ENCODE results near the gene HSF2BP. TPM values are rescaled to one million over a fixed set of nuclear protein-coding genes. Genes with fewer than 3 reads are reported as not detected.
"Not testable (repeated sequence)": the region's sequence is repeated elsewhere in the genome, so short reads cannot be mapped to it uniquely, and the experiment has no call there.

HSF2BP gene
- polyA plus RNA-seq, 4 donors = 1.7 to 2.7 (median 2.1) TPM

DNA sequence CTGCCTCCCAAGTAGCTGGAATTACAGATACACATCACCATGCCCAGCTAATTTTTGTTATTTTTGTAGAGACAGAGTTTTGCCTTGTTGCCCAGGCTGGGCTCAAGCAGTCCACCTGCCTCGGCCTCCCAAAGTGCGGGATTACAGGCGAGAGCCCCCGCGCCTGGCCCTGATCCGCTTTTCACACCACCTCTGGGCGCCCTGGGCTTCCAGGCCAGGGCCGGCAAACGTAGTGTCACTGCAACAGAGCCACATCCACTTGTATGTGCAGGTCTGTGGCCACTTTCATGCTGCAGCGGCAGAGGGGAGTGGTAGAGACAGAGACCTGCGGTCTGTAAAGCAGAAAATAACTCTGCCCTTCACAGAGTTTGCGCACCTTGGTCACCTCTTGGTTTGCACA lies 29.6 kb upstream of the HSF2BP start:
- no peak for DNase-seq (ENCODE audit: low read depth in 4 of 4, low spot score in 3 of 4)

DNA sequence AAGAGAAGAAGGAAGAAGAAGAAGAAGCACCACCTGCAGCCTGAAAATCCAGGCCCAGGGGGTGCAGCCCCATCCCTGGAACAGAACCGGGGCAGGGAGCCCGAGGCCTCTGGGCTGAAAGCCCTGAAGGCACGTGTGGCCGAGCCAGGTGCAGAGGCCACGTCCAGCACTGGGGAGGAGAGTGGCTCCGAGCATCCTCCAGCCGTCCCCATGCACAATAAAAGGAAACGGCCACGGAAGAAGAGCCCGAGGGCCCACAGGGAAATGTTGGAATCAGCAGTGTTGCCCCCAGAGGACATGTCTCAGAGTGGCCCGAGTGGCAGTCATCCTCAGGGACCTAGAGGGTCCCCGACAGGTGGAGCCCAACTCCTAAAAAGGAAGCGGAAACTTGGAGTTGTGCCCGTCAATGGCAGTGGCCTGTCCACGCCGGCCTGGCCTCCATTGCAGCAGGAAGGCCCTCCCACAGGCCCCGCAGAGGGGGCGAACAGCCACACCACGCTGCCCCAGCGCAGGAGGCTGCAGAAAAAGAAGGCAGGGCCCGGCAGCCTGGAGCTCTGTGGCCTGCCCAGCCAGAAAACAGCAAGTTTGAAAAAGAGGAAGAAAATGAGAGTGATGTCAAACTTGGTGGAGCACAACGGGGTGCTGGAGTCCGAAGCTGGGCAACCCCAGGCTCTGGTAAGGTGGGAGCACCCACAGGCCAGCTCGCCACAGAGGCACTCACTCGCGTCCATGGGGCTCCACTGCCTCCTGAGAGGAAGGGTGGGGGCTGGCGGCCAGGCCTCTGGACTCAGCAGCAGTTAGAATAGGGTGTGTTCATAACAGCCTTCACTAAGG lies 28.5 kb upstream of the HSF2BP start:
- no peak for DNase-seq (ENCODE audit: low read depth in 4 of 4, low spot score in 3 of 4)

DNA sequence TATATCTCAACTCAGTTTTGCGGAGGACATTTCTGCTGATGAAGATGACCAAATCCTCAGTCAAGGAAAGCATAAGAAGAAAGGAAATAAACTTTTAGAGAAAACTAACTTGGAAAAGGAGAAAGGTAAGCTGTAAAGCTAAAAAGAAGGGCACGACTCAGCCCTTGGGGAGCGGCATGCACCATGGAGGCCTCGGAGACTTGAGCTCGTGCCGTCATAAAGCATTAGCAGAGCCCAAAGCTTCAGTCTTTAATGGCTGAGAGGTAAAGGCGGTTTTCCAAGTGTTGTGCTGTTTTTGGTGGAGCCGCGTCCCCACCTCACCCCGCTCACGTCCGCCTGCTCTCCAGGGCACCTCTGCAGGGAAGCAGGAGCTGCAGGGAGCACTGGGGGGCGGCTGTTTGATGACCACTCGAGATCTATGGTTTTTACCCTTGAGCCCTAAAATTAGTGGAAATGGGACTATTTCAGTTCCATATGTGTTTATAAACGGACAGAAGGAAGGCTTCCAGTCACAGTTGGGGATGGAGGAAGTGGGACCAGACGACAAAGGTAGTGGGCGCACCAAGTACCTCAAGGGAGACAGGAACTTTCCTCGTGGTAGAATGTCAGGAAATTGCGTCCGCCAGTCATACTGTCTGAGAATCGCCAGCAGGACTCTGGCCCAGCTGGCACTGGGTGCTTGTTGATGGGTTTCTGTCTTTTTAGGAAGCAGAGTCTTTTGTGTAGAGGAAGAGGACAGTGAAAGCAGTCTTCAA lies 27.7 kb upstream of the HSF2BP start:
- DNase-seq (ENCODE audit: low read depth in 4 of 4, low spot score in 3 of 4) = no peak

DNA sequence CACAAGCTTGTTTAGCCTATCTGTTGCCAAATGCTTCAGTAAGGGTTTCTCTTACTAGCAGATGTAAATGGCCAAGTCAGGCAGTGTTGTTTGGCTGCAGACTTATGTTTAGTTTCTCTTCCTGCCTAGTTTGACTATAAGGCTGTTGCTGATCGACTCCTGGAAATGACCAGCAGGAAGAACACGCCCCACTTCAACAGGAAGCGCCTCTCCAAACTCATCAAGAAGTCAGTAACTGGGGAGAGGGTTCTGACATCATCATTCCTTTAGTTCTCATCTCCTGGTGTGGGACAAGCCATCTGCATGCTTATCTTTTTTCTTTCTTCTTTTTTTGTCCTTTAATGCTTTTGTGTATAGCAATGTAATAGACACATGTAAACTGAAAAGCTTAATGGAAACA lies 25.1 kb upstream of the HSF2BP start:
- DNase-seq (ENCODE audit: low read depth in 4 of 4, low spot score in 3 of 4) = no peak

DNA sequence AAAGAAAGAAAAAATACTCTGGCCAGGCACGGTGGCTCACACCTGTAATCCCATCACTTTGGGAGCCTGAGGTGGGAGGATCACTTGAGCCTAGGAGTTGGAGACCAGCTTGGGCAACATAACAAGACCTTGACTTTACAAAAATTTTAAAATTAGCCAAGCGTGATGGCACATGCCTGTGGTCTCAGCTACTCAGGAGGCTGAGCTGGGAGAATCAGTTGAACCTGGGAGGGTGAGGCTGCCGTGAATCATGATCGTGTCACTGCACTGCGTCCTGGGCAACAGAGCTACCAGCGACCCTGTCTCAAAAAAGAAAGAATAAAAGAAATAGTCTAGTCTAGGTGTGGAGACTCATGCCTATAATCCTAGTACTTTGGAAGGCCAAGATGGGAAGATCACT lies 22.4 kb upstream of the HSF2BP start:
- DNase-seq (ENCODE audit: low read depth in 4 of 4, low spot score in 3 of 4) = no peak

DNA sequence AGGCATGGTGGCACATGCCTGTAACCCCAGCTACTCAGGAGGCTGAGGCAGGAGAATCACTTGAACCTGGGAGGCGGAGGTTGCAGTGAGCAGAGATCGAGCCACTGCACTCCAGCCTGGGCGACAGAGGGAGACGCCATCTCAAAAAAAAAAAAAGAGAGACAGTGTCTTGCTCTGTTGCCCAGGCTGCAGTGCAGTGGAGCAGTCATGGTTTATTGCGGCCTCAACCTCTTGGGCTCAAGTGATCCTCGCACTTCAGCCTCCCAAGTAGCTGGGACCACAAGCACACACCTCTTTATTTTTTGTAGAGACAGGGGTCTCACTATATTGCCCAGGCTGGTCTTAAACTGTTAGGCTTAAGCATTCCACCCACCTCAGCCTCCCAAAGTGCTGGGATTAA lies 21.1 kb upstream of the HSF2BP start:
- not testable (repeated sequence) for DNase-seq (ENCODE audit: low read depth in 4 of 4, low spot score in 3 of 4)

DNA sequence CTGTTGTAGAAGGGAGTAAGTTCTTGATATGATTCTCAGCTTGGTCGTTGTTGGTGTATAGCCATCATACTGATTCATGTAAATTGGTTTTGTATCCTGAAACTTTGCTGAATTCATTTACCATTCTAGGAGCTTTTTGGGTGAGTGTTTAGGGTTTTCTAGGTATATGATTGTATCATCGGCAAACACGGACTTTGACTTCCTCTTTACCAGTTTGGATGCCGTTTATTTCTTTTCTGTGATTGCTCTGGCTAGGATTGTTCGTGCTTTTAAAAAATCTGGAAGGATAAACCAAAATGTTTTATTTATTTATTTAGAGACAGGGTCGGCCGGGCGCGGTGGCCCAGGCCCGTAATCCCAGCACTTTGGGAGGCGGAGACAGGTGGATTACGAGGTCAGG lies 20.7 kb upstream of the HSF2BP start:
- DNase-seq (ENCODE audit: low read depth in 4 of 4, low spot score in 3 of 4) = no peak

DNA sequence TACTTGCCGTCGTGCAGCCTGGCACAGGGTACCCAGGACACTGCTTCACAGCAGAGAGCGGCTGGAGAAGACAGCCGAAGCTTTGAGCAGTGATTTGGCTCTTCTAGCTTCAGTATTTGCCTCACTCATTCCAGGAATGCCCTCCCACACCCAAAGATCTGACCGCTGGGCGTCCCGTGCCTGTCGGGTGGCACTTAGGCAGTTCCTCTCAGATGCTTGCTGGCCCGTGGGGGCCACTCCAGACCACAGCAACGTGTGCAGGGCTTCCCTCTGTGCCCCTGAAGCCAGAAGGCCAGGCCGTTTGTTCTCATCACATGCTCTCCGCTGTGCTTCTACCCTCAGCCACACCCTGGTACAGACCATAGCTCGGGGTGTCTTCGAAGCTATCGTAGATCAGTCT lies 17.1 kb upstream of the HSF2BP start:
- DNase-seq (ENCODE audit: low read depth in 4 of 4, low spot score in 3 of 4) = no peak

DNA sequence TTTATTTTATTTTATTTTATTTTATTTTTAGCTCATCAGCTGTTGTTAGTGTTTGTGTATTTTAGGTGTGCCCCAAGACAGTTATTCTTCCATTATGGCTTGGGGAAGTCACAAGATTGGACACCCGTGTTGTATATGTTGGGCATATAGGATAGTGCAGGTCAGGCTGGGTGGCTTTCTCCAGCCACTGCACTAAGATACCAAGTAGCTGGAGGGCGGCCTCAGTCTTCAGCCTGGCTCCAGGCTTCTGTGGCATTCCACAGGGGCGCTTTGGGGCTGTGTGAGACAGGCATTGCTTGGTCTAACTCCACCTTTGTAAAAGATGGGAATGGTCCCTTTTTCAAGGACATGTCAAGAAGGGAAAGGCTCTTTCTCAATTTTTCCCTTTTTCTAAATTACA lies 16.6 kb upstream of the HSF2BP start:
- DNase-seq (ENCODE audit: low read depth in 4 of 4, low spot score in 3 of 4) = no peak

DNA sequence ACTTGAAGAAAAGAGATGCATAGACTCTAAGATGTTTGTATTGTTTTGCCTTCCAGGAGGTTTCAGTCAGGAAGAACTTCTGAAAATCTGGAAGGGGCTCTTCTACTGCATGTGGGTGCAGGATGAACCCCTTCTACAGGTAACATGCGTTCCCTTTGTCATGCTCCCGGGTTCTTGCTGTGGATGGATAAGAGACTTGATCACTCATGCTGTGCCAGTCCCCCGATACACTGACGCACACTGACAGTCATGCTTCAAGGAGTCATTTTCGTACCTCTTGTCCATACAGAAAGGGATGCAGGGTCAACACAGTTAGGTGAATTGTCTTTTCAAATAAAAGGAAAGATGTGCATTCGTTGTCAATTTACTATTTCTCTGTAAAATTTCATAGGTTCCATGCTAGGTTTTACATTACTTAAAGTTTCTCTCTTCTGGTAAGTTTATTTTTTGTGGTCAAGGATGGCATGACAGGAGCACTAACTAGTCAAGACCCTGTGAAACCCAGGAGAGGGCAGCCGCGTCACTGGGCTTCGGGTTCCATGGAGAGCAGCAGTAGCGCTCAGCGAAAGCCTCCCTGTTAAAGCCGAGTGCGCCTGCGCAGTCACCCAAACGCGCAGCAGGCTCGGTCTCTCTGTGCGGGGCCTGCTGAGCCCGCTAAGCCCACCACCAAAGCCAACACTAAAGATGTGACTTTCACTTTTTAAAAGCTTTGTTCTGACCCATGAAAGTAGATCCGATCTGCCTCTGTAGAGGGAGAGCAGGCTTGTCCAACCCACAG lies 10.7 kb upstream of the HSF2BP start:
- no peak for DNase-seq (ENCODE audit: low read depth in 4 of 4, low spot score in 3 of 4)

DNA sequence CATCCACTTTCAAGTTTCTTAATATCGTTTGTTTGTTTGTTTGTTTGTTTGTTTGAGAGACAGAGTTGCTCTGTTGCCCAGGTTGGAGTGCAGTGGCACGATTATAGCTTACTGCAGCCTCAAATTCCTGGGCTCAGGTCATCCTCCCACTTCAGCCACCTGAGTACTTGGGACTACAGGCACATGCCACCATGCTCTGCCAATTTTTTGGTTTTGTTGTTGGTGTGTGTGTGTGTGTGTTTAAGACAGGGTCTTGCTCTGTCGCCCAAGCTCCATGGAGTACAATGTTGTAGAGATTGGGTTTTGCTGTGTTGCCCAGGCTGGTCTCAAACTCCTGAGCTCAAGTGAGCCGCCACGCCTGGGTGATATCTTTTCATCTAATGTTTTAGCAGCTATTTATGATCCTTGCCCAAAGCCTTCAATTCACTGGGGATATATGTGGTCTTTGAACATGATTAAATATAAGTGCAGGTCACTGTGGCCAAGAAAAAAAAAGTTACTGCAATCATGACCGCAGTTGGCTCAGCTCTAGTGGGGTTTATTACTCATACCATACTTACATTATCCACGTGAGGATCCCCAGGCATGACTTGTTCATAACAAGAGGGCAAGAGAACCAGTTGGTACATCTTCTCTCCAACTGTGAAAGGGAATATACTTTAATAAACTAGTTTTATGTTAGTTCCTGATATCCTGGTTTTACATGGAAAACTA lies 8.1 kb upstream of the HSF2BP start:
- no peak for DNase-seq (ENCODE audit: low read depth in 4 of 4, low spot score in 3 of 4)

DNA sequence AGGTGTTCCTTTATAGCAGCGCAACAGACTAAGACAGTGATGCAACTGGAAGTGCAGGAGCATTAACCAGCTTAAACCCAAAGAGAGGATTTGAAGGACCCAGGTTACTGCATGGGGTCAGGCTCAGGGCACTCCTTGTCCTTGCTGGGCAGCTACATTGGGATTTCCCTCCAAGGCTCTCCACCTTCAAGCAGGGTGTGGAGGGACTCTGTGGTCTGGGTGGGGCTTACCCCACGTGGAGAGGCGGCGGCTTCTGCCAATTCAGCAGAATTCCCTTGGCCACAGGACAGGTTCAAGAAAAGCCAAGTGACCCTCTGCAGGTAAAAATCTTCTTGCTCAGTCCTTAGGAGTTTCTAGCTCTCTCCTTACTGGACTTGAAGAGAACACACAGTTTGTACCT lies 6.6 kb upstream of the HSF2BP start:
- DNase-seq (ENCODE audit: low read depth in 4 of 4, low spot score in 3 of 4) = no peak

DNA sequence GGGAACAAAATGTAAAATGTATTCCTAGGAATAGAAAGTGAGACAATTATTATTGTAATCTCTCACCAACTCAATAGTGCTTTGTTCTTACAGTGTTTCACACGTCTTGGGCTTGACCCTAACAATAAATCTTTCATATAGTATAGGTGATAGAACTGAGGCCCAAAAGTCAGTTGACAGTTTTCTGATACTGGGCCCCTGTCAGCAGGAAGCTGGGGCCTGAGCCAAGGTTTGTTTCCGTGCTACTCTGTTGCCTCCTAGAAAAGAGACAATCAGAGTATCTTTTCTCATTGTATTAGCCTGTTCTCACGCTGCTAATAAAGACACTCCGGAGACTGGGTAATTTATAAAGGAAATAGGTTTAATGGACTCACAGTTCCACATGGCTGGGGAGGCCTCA lies 5.1 kb upstream of the HSF2BP start:
- no peak for DNase-seq (ENCODE audit: low read depth in 4 of 4, low spot score in 3 of 4)

DNA sequence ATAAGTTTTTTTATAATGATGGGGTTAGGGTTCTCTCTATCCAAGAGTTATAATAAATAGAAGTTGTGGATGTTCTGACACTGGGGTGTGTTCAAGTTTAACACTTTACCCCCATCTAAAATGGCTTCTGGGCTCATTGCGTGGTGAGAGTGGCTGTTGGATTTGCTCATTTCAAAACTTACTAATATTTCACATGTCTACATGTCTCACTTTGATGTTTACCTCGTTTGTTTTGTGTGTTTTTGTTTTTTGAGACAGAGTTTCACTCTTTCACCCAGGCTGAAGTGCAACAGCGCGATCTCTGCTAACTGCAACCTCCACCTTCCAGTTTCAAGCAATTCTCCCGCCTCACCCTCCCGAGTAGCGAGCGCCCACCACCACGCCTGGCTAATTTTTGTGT lies 3.7 kb upstream of the HSF2BP start:
- DNase-seq (ENCODE audit: low read depth in 4 of 4, low spot score in 3 of 4) = no peak

DNA sequence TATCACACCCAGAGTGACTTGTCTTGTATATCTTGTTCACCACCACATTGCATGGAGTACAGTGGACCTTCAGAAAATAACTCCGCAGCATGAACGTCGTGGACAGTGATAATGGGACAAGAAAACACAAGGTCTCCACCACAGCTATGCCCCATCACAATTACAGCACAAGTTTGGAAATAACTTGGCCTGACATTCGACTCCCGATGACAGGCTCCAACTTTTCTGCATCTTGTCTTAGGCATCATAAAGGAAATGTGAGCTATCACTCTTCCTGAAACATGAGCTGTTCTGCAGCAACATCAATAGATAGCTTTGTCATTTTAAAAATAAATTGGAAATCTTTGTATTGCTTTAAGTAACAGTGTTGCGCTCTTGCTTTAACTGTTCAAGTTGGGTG lies 3.0 kb upstream of the HSF2BP start:
- no peak for DNase-seq (ENCODE audit: low read depth in 4 of 4, low spot score in 3 of 4)

DNA sequence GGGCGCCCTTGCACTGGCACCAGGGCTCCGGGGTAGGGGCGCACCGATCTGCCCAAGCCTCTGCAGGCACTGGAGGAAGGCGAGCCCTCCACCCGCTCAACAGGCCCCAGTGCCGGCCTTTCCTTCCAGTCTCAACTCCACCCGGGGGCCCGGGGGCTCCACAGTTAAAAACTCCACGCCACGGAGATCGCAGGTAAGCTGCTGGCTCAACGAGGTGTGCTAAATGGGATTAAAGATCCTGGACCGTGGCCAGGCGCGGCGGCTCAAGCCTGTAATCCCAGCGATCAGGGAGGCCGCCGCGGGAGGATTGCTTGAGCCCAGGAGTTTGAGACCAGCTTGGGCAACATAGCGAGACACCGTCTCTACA lies 536 bp downstream of the HSF2BP start:
- no peak for DNase-seq (ENCODE audit: low read depth in 4 of 4, low spot score in 3 of 4)

DNA sequence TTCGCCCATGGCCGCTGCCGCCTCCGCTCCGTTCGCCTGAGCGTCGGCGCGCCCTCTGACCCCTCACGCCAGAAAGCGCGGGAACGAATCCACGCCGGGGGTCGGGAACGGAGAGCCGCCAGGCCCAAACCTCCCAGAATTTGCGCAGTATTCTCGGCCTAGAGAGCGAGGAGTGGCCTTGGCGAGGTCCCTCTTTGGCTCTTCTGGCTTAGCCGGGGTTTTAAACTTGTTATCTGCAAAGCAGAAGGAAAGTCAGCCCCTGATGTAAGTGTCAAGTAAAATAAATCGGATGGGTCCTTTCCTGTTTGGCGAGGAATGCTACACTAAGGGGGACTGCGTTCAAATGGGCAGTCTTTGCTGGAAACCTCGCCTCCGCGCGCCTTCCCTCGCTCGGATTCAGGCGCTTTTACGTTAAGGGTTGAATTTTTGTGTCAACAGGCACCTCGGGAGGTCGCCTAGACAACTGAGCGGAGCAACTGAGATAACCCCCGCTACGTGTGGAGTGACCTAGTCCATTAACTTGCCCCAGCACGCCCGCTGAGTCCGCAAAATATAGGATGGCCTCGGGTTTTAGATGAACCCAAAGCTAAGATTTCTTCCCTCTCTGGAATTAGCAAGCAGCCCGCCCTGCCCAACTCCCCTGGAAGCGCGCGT lies 1.1 kb downstream of the HSF2BP start:
- DNase-seq (ENCODE audit: low read depth in 4 of 4, low spot score in 3 of 4) = no peak

DNA sequence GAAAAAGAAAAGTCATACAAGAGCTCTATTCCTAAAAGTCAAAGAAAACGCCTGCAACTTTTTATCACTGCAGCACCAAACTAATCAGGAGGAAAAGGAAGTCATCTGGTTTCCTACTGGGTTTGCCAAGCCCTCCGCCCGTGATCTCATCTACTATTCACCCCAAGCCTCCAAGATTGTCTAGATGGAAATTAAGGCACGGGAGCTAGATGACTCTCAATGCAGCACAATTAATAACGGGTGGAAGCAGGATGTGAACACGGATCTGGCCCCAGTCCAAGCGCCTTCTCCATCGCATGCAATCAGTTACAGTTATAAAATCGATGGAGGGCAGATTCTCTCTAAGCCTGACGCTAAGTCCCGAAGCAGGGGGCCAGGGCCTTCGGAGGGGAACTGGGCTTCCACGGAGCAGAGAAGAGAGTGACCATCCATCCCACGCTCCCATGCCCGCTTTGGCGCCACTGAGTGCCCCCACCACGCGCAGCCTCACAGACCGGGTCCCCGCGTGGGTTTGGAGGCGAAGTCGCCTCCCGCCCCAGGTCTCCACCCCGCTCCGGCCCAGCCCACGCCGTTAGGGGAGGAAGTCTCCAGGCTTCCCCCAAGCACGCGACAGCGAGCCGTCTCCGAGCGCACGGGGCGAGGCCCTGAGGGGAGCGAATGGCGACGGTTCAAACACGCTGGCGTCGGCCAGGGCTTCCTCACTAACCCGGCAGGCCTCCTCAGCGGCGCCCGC lies 1.8 kb downstream of the HSF2BP start:
- DNase-seq (ENCODE audit: low read depth in 4 of 4, low spot score in 3 of 4) = no peak

DNA sequence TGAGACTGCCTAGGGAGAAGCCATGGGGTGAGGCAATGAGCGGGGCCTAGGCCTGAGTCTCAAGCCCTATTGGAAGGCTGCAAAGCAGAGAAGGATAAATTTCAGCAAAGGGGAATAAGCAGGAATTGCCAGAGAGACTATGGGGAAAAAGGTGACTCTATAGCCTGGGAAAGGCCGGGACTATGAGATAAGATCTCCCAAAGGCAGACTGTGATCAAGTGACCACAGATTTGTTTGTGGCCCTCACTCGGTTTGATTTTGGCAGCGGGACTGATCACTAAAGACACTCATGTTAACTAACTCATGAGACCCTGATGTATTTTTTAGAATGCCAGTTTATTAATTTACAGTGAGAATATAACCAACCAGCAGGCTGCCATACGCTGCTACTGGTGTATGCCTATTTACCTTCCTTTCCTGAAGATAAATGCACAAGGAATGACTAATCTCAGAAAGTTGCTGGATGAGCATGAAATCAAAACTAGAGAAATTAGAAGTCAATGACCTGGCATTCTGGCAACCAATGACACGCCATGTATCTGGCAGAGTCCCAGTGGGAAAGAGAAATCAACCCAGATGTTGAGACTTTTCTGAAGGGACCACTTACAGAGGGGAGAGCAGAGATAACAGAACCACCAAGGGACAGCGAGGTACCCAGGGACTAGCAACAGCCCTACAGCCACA lies 4.3 kb downstream of the HSF2BP start:
- DNase-seq (ENCODE audit: low read depth in 4 of 4, low spot score in 3 of 4) = no peak
